SK-N-SH (cell line): Measurements from ENCODE around the gene PEPD. TPM values are rescaled to one million over a fixed set of nuclear protein-coding genes. Genes with fewer than 3 reads are reported as not detected.

Experiments
- CTCF ChIA-PET: fragments of 300-600, 350-600 bp; formaldehyde crosslinking; extraction: SDS; loops from one replicate; lab custom pipeline; 2021; lab: Yijun Ruan, JAX
- POLR2A ChIA-PET: fragments of 350-600 bp; sonication (Branson Sonifier 250); formaldehyde crosslinking; extraction: SDS; loops from one replicate; lab custom pipeline; 2020; ENCODE audit warnings: antibody characterized with exemption, inconsistent platforms; lab: Yijun Ruan, JAX
- DNase-seq: peaks from one replicate; pipeline ENCODE4 v3.0.0; 2012
- H2AFZ ChIP-seq: fragments of 200-600 bp; sonication (generic); 2 replicates; pipeline ENCODE4 v1.8.1; 2016; ENCODE audit warnings: antibody characterized with exemption, mild to moderate bottlenecking, low read depth
- H3F3A ChIP-seq: fragments of 200-600 bp; sonication (generic); replicated peaks from 2 replicates; pipeline ENCODE3; 2016; ENCODE audit warnings: antibody characterized with exemption, mild to moderate bottlenecking; ENCODE audit not compliant: insufficient read depth
- H3K27ac ChIP-seq, 2 experiments: fragments of 200-500 bp in 1 of 2; fragments of 200-600 bp in 1 of 2; sonication (Bioruptor generic) in 1 of 2; sonication (generic), shearing (Covaris generic) in 1 of 2; 2 replicates each; pipeline versions ENCODE4 v1.5.1 to v1.6.1; 2014 to 2016; ENCODE audit warnings: low read depth in 2 of 2, inconsistent platforms in 1 of 2, low read length in 1 of 2, mild to moderate bottlenecking in 1 of 2, mixed read lengths in 1 of 2
- H3K27me3 ChIP-seq: fragments of 200-600 bp; sonication (generic), shearing (Covaris generic); 2 replicates; pipeline ENCODE4 v1.6.1; 2016; ENCODE audit warnings: mixed run types; ENCODE audit not compliant: insufficient read depth
- H3K36me3 ChIP-seq, 2 experiments: fragments of 200-500 bp in 1 of 2; fragments of 200-600 bp in 1 of 2; sonication (Bioruptor generic) in 1 of 2; sonication (generic) in 1 of 2; replicated peaks in 1 of 2; 2 replicates each; pipeline versions ENCODE3 to v1.5.1; 2014 to 2016; ENCODE audit warnings: low read length in 1 of 2, mild to moderate bottlenecking in 1 of 2; ENCODE audit not compliant: insufficient read depth in 2 of 2, control insufficient read depth in 1 of 2
- H3K4me1 ChIP-seq, 2 experiments: fragments of 200-500 bp in 1 of 2; fragments of 200-600 bp in 1 of 2; sonication (Bioruptor generic) in 1 of 2; sonication (generic), shearing (Covaris generic) in 1 of 2; 2 replicates each; pipeline versions ENCODE4 v1.5.1 to v1.6.1; 2014 to 2016; ENCODE audit warnings: low read depth in 1 of 2, low read length in 1 of 2, mixed run types in 1 of 2; ENCODE audit not compliant: insufficient read depth in 2 of 2, control insufficient read depth in 1 of 2
- H3K4me2 ChIP-seq: fragments of 200-600 bp; sonication (generic), shearing (Covaris generic); 2 replicates; pipeline ENCODE4 v1.6.1; 2017; ENCODE audit warnings: mixed run types
- H3K4me3 ChIP-seq, 2 experiments: fragments of 200-500 bp in 1 of 2; fragments of 200-600 bp in 1 of 2; sonication (Bioruptor generic) in 1 of 2; sonication (generic), shearing (Covaris generic) in 1 of 2; 2 replicates each; pipeline versions ENCODE4 v1.5.1 to v1.8.1; 2014 to 2016; ENCODE audit warnings: low read depth in 2 of 2, inconsistent platforms in 1 of 2, low read length in 1 of 2, mild to moderate bottlenecking in 1 of 2, mixed read lengths in 1 of 2, moderate library complexity in 1 of 2
- H3K79me2 ChIP-seq: fragments of 200-600 bp; sonication (generic); 2 replicates; pipeline ENCODE4 v1.8.1; 2017; ENCODE audit warnings: mild to moderate bottlenecking; ENCODE audit not compliant: insufficient read depth
- H3K9ac ChIP-seq: fragments of 200-600 bp; sonication (generic); 2 replicates; pipeline ENCODE4 v1.6.1; 2017; ENCODE audit warnings: mixed run types
- H3K9me2 ChIP-seq: fragments of 200-600 bp; sonication (generic); 2 replicates; pipeline ENCODE4 v1.6.1; 2017; ENCODE audit warnings: mixed run types
- H3K9me3 ChIP-seq: fragments of 200-600 bp; sonication (generic); 2 replicates; pipeline ENCODE4 v1.6.1; 2017; ENCODE audit warnings: mixed run types, mild to moderate bottlenecking, moderate library complexity
- H4K20me1 ChIP-seq: fragments of 200-600 bp; sonication (generic); 2 replicates; pipeline ENCODE4 v1.6.1; 2017; ENCODE audit warnings: mild to moderate bottlenecking, mixed run types; ENCODE audit not compliant: insufficient read depth
- FOSL2 ChIP-seq: IDR thresholded peaks from 2 replicates; pipeline ENCODE4 v1.4.0; 2012; ENCODE audit warnings: low read depth, mild to moderate bottlenecking, moderate library complexity, borderline replicate concordance
- GATA2 ChIP-seq: sonication (generic); formaldehyde crosslinking; IDR thresholded peaks from 2 replicates; pipeline ENCODE4 v1.5.0; 2020; ENCODE audit warnings: mild to moderate bottlenecking, missing genetic modification reagents
- JUND ChIP-seq: IDR thresholded peaks from 2 replicates; pipeline ENCODE4 v1.4.0; 2012
- MEF2A ChIP-seq: IDR thresholded peaks from 2 replicates; pipeline ENCODE4 v1.4.0; 2012; ENCODE audit warnings: low read depth, borderline replicate concordance
- MXI1 ChIP-seq: IDR thresholded peaks from 2 replicates; pipeline ENCODE4 v1.6.1; 2012; ENCODE audit warnings: mild to moderate bottlenecking, low read depth, low read length, improper control_type of control experiment
- RCOR1 ChIP-seq: fragments of 150-350 bp; IDR thresholded peaks from 2 replicates; pipeline ENCODE4 v1.6.1; 2017; ENCODE audit warnings: antibody characterized with exemption, low read length
- RFX5 ChIP-seq: IDR thresholded peaks from 2 replicates; pipeline ENCODE4 v1.6.1; 2012; ENCODE audit warnings: mild to moderate bottlenecking, improper control_type of control experiment, low read length
- RXRA ChIP-seq: IDR thresholded peaks from 2 replicates; pipeline ENCODE4 v1.4.0; 2012; ENCODE audit warnings: low read depth, mild to moderate bottlenecking, borderline replicate concordance
- SIN3A ChIP-seq: IDR thresholded peaks from 2 replicates; pipeline ENCODE4 v1.6.1; 2012; ENCODE audit warnings: low read depth, mild to moderate bottlenecking, low read length, moderate library complexity, borderline replicate concordance
- SMC3 ChIP-seq: IDR thresholded peaks from 2 replicates; pipeline ENCODE4 v1.6.1; 2012; ENCODE audit warnings: low read depth, low read length, improper control_type of control experiment
- TEAD4 ChIP-seq: IDR thresholded peaks from 2 replicates; pipeline ENCODE4 v1.4.0; 2012; ENCODE audit warnings: mild to moderate bottlenecking, borderline replicate concordance; ENCODE audit not compliant: insufficient read depth
- WGBS: methylation state at CpG from one replicate; pipeline ENCODE4 v1.1.6; 2017; ENCODE audit warnings: low lambda C conversion rate; 5-methylcytosine and 5-hydroxymethylcytosine counted together
- polyA plus RNA-seq, 3 experiments: library from polyadenylated mRNA; depleted of rRNA; stranded (reverse); fragments of >200 nt; gene quantifications; 2 replicates each; pipeline ENCODE4 v1.2.3, GENCODE V29; 2012
- TF ChIP-seq, protein P1 (sequence below): IDR thresholded peaks from 2 replicates; pipeline ENCODE4; 2012
- TF ChIP-seq, protein P2 (sequence below): IDR thresholded peaks from 2 replicates; pipeline ENCODE4 v1.4.0; 2012; ENCODE audit warnings: low read depth
- TF ChIP-seq, protein P3 (sequence below): IDR thresholded peaks from 2 replicates; pipeline ENCODE4 v1.4.0; 2012; ENCODE audit warnings: low read depth, borderline replicate concordance
- TF ChIP-seq, protein P4 (sequence below): IDR thresholded peaks from 2 replicates; pipeline ENCODE4 v1.6.1; 2012; ENCODE audit warnings: mild to moderate bottlenecking, low read depth, low read length, moderate library complexity
- TF ChIP-seq, protein P5 (sequence below): IDR thresholded peaks from 2 replicates; pipeline ENCODE4 v1.4.0; 2012; ENCODE audit warnings: low read depth, borderline replicate concordance
- TF ChIP-seq, protein P6 (sequence below): fragments of 150-350 bp; IDR thresholded peaks from 2 replicates; pipeline ENCODE4 v1.6.1; 2017; ENCODE audit warnings: antibody characterized with exemption, low read length, low read depth, borderline replicate concordance

The PEPD gene
- polyA plus RNA-seq, 1 of the 3 experiments (the other 2 are of a cell fraction): 88.9 TPM

DNA sequence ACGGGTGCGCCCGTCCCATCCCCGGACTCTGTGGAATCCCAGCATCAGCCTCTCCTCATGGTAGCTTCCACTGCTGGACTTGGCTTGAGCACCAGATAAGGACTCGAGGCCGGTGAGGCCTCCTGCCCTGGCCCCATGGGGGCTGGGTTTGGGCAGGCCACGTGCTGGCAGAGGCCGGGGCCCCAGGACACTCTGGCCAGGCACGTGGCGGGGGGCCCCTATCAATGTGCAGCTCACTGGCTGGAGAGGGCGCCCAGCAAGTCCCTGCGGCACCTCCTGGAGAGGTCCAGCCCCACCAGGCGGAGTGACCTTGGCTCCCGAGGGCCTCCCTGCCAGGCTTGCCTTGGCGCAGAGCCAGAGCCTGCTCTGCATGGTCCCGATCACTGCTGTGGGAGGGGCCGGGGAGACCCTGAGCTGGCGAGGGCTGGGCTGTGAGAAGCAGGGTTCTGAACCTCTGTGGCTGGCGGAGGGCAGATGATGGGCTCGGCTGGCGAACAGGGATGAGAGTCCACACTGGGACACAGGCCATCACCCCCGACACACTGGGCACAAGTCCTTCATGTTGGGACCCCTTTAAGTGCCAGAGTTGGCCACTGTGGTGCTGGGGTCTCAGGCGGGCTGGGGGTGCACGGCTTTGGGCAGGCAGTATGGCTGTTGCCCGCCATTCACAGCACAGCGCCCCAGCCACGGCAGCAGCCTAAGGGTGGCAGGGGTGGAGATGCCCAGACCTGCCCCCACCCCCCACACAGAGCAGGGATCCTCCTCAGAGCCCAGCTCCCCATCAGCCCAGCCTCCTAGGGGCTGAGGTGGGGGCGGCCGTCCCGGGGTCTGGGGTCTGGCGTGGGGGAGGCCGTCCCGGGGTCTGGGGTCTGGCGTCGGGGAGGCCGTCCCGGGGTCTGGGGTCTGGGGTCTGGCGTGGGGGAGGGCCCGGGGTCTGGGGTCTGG lies 129.0 kb downstream of the PEPD start:
- no peak overlapping the region for H3K4me2 ChIP-seq
- CTCF ChIA-PET: interaction anchor here (0.9 to 22.5 kb wide), 7 partner anchors 9 to 152 kb away, joined by 3 to 511 read pairs (median 7); partner anchors contain the start of gene CEBPA
- peak; percentile 89 for DNase-seq
- peaks cover 0 to 47% of the 10 kb centered on the region in 2 experiments; a peak in 1 of 4 replicates for H3K4me1 ChIP-seq
- H3F3A ChIP-seq: no peaks in the 10 kb centered on the region
- no peaks in the 10 kb centered on the region for H3K9me3 ChIP-seq
- no peak overlapping the region for H3K4me3 ChIP-seq
- no peak for TF ChIP-seq SIN3A
- TF ChIP-seq TEAD4: no peak
- no peak for TF ChIP-seq RCOR1
- TF ChIP-seq JUND: no peak
- TF ChIP-seq, protein P1, sequence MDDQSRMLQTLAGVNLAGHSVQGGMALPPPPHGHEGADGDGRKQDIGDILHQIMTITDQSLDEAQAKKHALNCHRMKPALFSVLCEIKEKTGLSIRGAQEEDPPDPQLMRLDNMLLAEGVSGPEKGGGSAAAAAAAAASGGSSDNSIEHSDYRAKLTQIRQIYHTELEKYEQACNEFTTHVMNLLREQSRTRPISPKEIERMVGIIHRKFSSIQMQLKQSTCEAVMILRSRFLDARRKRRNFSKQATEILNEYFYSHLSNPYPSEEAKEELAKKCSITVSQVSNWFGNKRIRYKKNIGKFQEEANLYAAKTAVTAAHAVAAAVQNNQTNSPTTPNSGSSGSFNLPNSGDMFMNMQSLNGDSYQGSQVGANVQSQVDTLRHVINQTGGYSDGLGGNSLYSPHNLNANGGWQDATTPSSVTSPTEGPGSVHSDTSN: no peak
- TF ChIP-seq, protein P2, sequence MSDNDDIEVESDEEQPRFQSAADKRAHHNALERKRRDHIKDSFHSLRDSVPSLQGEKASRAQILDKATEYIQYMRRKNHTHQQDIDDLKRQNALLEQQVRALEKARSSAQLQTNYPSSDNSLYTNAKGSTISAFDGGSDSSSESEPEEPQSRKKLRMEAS: no peak
- no peak for TF ChIP-seq FOSL2
- TF ChIP-seq SMC3: no peak
- no peak for TF ChIP-seq RFX5
- TF ChIP-seq, protein P3, sequence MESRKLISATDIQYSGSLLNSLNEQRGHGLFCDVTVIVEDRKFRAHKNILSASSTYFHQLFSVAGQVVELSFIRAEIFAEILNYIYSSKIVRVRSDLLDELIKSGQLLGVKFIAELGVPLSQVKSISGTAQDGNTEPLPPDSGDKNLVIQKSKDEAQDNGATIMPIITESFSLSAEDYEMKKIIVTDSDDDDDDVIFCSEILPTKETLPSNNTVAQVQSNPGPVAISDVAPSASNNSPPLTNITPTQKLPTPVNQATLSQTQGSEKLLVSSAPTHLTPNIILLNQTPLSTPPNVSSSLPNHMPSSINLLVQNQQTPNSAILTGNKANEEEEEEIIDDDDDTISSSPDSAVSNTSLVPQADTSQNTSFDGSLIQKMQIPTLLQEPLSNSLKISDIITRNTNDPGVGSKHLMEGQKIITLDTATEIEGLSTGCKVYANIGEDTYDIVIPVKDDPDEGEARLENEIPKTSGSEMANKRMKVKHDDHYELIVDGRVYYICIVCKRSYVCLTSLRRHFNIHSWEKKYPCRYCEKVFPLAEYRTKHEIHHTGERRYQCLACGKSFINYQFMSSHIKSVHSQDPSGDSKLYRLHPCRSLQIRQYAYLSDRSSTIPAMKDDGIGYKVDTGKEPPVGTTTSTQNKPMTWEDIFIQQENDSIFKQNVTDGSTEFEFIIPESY: no peak
- no peak for TF ChIP-seq MEF2A
- TF ChIP-seq, protein P4, sequence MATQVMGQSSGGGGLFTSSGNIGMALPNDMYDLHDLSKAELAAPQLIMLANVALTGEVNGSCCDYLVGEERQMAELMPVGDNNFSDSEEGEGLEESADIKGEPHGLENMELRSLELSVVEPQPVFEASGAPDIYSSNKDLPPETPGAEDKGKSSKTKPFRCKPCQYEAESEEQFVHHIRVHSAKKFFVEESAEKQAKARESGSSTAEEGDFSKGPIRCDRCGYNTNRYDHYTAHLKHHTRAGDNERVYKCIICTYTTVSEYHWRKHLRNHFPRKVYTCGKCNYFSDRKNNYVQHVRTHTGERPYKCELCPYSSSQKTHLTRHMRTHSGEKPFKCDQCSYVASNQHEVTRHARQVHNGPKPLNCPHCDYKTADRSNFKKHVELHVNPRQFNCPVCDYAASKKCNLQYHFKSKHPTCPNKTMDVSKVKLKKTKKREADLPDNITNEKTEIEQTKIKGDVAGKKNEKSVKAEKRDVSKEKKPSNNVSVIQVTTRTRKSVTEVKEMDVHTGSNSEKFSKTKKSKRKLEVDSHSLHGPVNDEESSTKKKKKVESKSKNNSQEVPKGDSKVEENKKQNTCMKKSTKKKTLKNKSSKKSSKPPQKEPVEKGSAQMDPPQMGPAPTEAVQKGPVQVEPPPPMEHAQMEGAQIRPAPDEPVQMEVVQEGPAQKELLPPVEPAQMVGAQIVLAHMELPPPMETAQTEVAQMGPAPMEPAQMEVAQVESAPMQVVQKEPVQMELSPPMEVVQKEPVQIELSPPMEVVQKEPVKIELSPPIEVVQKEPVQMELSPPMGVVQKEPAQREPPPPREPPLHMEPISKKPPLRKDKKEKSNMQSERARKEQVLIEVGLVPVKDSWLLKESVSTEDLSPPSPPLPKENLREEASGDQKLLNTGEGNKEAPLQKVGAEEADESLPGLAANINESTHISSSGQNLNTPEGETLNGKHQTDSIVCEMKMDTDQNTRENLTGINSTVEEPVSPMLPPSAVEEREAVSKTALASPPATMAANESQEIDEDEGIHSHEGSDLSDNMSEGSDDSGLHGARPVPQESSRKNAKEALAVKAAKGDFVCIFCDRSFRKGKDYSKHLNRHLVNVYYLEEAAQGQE: no peak
- TF ChIP-seq RXRA: no peak
- TF ChIP-seq, protein P5, sequence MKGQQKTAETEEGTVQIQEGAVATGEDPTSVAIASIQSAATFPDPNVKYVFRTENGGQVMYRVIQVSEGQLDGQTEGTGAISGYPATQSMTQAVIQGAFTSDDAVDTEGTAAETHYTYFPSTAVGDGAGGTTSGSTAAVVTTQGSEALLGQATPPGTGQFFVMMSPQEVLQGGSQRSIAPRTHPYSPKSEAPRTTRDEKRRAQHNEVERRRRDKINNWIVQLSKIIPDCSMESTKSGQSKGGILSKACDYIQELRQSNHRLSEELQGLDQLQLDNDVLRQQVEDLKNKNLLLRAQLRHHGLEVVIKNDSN: no peak
- TF ChIP-seq MXI1: no peak
- no peak for TF ChIP-seq GATA2 (CRISPR knock-in tag)
- TF ChIP-seq, protein P6, sequence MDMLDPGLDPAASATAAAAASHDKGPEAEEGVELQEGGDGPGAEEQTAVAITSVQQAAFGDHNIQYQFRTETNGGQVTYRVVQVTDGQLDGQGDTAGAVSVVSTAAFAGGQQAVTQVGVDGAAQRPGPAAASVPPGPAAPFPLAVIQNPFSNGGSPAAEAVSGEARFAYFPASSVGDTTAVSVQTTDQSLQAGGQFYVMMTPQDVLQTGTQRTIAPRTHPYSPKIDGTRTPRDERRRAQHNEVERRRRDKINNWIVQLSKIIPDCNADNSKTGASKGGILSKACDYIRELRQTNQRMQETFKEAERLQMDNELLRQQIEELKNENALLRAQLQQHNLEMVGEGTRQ: no peak
- POLR2A ChIA-PET: interaction anchor here (1.0 to 1.1 kb wide), 2 partner anchors 19 to 156 kb away, joined by 3 read pairs; partner anchors contain the start of gene CEBPG
- no peak overlapping the region; a peak in 1 of 4 replicates for H3K27ac ChIP-seq
- H3K79me2 ChIP-seq: no peaks in the 10 kb centered on the region
- no peak overlapping the region for H2AFZ ChIP-seq
- H3K36me3 ChIP-seq: peaks cover 0 to 6% of the 10 kb centered on the region in 2 experiments
- no peaks in the 10 kb centered on the region for H3K9me2 ChIP-seq
- no peaks in the 10 kb centered on the region for H3K27me3 ChIP-seq
- no peak overlapping the region for H3K9ac ChIP-seq
- WGBS: 94% methylated on average over 6 of the region's 39 CpGs
- peaks cover 30% of the 10 kb centered on the region for H4K20me1 ChIP-seq
